Psoas muscle (tissue), 8 donors: ENCODE data around the gene CRISP3. TPM values are rescaled to one million over a fixed set of nuclear protein-coding genes. Genes with fewer than 3 reads are reported as not detected.

ENCODE experiments used
- ATAC-seq, 4 donors: fragments of 200-7000 bp; cut with Tn5 transposase; one replicate each; pipeline ENCODE4 v1.9.1; 2020; ENCODE audit warnings: moderate library complexity in 3 of 4, mild to moderate bottlenecking in 2 of 4
- DNase-seq, 2 donors: peaks; one replicate each; pipeline ENCODE4 v3.0.0-alpha.2; 2020
- H3K27ac ChIP-seq: fragments of 200-600 bp; one replicate; pipeline ENCODE4 v1.8.0; 2022
- H3K27me3 ChIP-seq, 3 donors: fragments of 200-600 bp in 1 of 3; one replicate each; pipeline versions ENCODE4 v1.6.1 to v1.8.0; 2013 to 2022; ENCODE audit warnings: low read length in 2 of 3, mild to moderate bottlenecking in 2 of 3, moderate library complexity in 1 of 3; ENCODE audit not compliant: insufficient read depth in 3 of 3
- H3K36me3 ChIP-seq, 2 donors: fragments of 200-600 bp in 1 of 2; one replicate each; pipeline versions ENCODE4 v1.6.1 to v1.8.0; 2013 to 2022; ENCODE audit warnings: low read depth in 1 of 2, mild to moderate bottlenecking in 1 of 2, moderate library complexity in 1 of 2; ENCODE audit not compliant: insufficient read depth in 1 of 2
- H3K4me1 ChIP-seq: fragments of 200-600 bp; one replicate; pipeline ENCODE4 v1.8.0; 2022
- H3K4me3 ChIP-seq: fragments of 200-600 bp; one replicate; pipeline ENCODE4 v1.8.0; 2022; ENCODE audit warnings: mild to moderate bottlenecking
- H3K9me3 ChIP-seq: fragments of 200-600 bp; one replicate; pipeline ENCODE4 v1.8.0; 2022
- CTCF ChIP-seq: fragments of 200-600 bp; IDR thresholded peaks from one replicate; pipeline ENCODE4 v1.8.0; 2022; ENCODE audit warnings: antibody characterized with exemption
- WGBS, 3 donors: extraction: QIAGEN DNeasy Blood & Tissue Kit; methylation state at CpG; one replicate each; pipeline versions ENCODE4 v1.1.6 to v1.1.7; 2013; 5-methylcytosine and 5-hydroxymethylcytosine counted together
- intact Hi-C, 2 donors: fragments of 100-400 bp; cut with DNase I; formaldehyde crosslinking; loops; one replicate each; pipeline versions ENCODE4 v1.11.0 to v1.14.2; 2022
- polyA plus RNA-seq, 3 donors: library from polyadenylated mRNA; stranded (reverse); fragments of 200-250 nt; gene quantifications; one replicate each; pipeline ENCODE4 v1.2.3, GENCODE V29; 2013
- total RNA-seq, 4 donors: library from RNA; stranded (reverse); fragmentation: NEBNext Ultra II Directional in 2 of 4; extraction: Animal tissue kit (Norgen Biotek cat#: 25700) in 2 of 4; gene quantifications; one replicate each; pipeline versions ENCODE4 v1.2.1 to v1.2.4, GENCODE V29; 2021 to 2023
- donor health status: healthy with polysubstance abuse.
- donor health status: DM: no; HTN: no; CAD: no; lungs with moderate emphysema.
- donor health status: Bipolar disorder and iron deficiency.
- donor health status: healthy.
- donor health status: DM: yes; HTN: yes; CAD: no.
- donor health status: DM: no; HTN: no; CAD: no.
- donor health status: DM: no; HTN: no; CAD: no.
- donor health status: DM: yes; HTN: yes; CAD: no.

CRISP3 gene
- total and polyA plus RNA-seq, 7 donors = 0.04 TPM; not detected in 6

GRCh38 chr6:49713346-49713745 is 30.8 kb downstream of the CRISP3 start, which contains the start of gene CRISP2:
Gene CRISP2 (minus strand): TSS chr6:49713543. CDS start chr6:49709196, 4,347 bp downstream.
- Histone ChIP-seq H3K27ac (no peak within 1 kb of the TSS), H3K4me1 (no peaks in the 10 kb centered on the region), H3K27me3 (no peaks in the 10 kb centered on the region), H3K9me3 (peaks cover 2% of the 10 kb centered on the region), H3K36me3 (no peaks in the 10 kb centered on the region), H3K4me3 (no peak within 1 kb of the TSS)
- ATAC-seq (no peak), DNase-seq (no peak)
- no peak for TF ChIP-seq CTCF
- intact Hi-C loops = no loop called here
- WGBS, 3 donors = 21 to 42% (median 30%) methylated on average over 26 of the region's 26 CpGs

- H3K27me3 ChIP-seq = no peaks in the 10 kb centered on the region
- ATAC-seq (no peak), DNase-seq (no peak)
- no peak for TF ChIP-seq CTCF
- intact Hi-C loops = no loop called here
- no peak overlapping the region for H3K27ac ChIP-seq
- H3K4me3 ChIP-seq = no peak overlapping the region
- H3K9me3 ChIP-seq = peaks cover under 1% of the 10 kb centered on the region
- no peaks in the 10 kb centered on the region for H3K4me1 ChIP-seq
- H3K36me3 ChIP-seq = no peaks in the 10 kb centered on the region
Observed at GRCh38 chr6:49698478-49698877, 45.7 kb downstream of the CRISP3 start.

GRCh38 chr6:49693512-49693911 is 50.7 kb downstream of the CRISP3 start:
- no peak for TF ChIP-seq CTCF
- Histone ChIP-seq H3K4me3 (no peak overlapping the region), H3K4me1 (no peaks in the 10 kb centered on the region), H3K9me3 (peaks cover 9% of the 10 kb centered on the region), H3K27ac (no peak overlapping the region), H3K36me3 (no peaks in the 10 kb centered on the region), H3K27me3 (no peaks in the 10 kb centered on the region)
- intact Hi-C loops = no loop called here
- DNase-seq (no peak), ATAC-seq (no peak)
- 39 to 83% (median 81%) methylated on average over 1 of the region's 1 CpG for WGBS, 3 donors

GRCh38 chr6:49692534-49692933 is 51.7 kb downstream of the CRISP3 start:
- H3K4me3 ChIP-seq = no peak overlapping the region
- DNase-seq (no peak), ATAC-seq (no peak)
- H3K9me3 ChIP-seq = peaks cover 9% of the 10 kb centered on the region
- no peaks in the 10 kb centered on the region for H3K36me3 ChIP-seq
- H3K27me3 ChIP-seq = no peaks in the 10 kb centered on the region
- no peak for TF ChIP-seq CTCF
- no peaks in the 10 kb centered on the region for H3K4me1 ChIP-seq
- intact Hi-C loops = no loop called here
- 71 to 81% (median 75%) methylated on average over 2 of the region's 2 CpGs for WGBS, 3 donors
- H3K27ac ChIP-seq = no peak overlapping the region

Other genes with a start within 250 kb of the CRISP3 start
- not detected for gene GLYATL3, start 244.5 kb downstream of the CRISP3 start, total RNA-seq
- not detected for gene GLYATL3, start 244.5 kb downstream of the CRISP3 start, polyA plus RNA-seq
- gene C6orf141, start 193.7 kb downstream of the CRISP3 start, total RNA-seq = under 1 TPM in 3 of 4 donors, not detected in 1; 0.28 to 0.88 (median 0.58) TPM
- 1 to 10 TPM in 1 of 3 donors, under 1 TPM in 2; 0.29 to 1.5 (median 0.75) TPM for gene C6orf141, start 193.7 kb downstream of the CRISP3 start, polyA plus RNA-seq
- not detected for gene RHAG, start 107.5 kb downstream of the CRISP3 start, total RNA-seq
- under 1 TPM in 1 of 3 donors, not detected in 2; 0.04 TPM for gene RHAG, start 107.5 kb downstream of the CRISP3 start, polyA plus RNA-seq
- gene CRISP2, start 30.8 kb downstream of the CRISP3 start, total RNA-seq = not detected
- not detected for gene CRISP2, start 30.8 kb downstream of the CRISP3 start, polyA plus RNA-seq
- not detected for gene PGK2, start 42.9 kb upstream of the CRISP3 start, total RNA-seq
- gene PGK2, start 42.9 kb upstream of the CRISP3 start, polyA plus RNA-seq = not detected
- not detected for gene CRISP1, start 122.1 kb upstream of the CRISP3 start, total RNA-seq
- gene CRISP1, start 122.1 kb upstream of the CRISP3 start, polyA plus RNA-seq = not detected
- not detected for gene DEFB114, start 219.8 kb upstream of the CRISP3 start, total RNA-seq
- not detected for gene DEFB114, start 219.8 kb upstream of the CRISP3 start, polyA plus RNA-seq
- gene DEFB113, start 225.2 kb upstream of the CRISP3 start, total RNA-seq = not detected
- gene DEFB113, start 225.2 kb upstream of the CRISP3 start, polyA plus RNA-seq = not detected